Liver (tissue), 9 donors: ENCODE results near the gene LSM12. TPM values are rescaled to one million over a fixed set of nuclear protein-coding genes. Genes with fewer than 3 reads are reported as not detected.
A peak's percentile ranks its signal among the peaks of the same experiment; 100 is the strongest.

Experiments used
- DNase-seq: peaks from one replicate; pipeline ENCODE4 v3.0.0-alpha.2; 2017; ENCODE audit warnings: low spot score
- H3K27ac ChIP-seq, 2 donors: one replicate each; pipeline ENCODE4 v1.7.0; 2013; ENCODE audit warnings: inconsistent platforms in 2 of 2, low read length in 2 of 2, control low read depth in 1 of 2, low read depth in 1 of 2, mild to moderate bottlenecking in 1 of 2
- H3K27me3 ChIP-seq, 4 donors: one replicate each; pipeline versions ENCODE4 v1.6.1 to v1.7.0; 2013; ENCODE audit warnings: low read length in 3 of 4, inconsistent platforms in 1 of 4, mild to moderate bottlenecking in 1 of 4, moderate library complexity in 1 of 4; ENCODE audit not compliant: control insufficient read depth in 4 of 4, insufficient read depth in 4 of 4
- H3K36me3 ChIP-seq, 4 donors: one replicate each; pipeline versions ENCODE4 v1.6.1 to v1.7.0; 2013; ENCODE audit warnings: low read length in 3 of 4, mild to moderate bottlenecking in 3 of 4, low read depth in 1 of 4, moderate library complexity in 1 of 4; ENCODE audit not compliant: control insufficient read depth in 4 of 4, insufficient read depth in 3 of 4
- H3K4me1 ChIP-seq, 4 donors: one replicate each; pipeline versions ENCODE4 v1.6.1 to v1.7.0; 2013; ENCODE audit warnings: low read length in 3 of 4, mild to moderate bottlenecking in 3 of 4, moderate library complexity in 1 of 4; ENCODE audit not compliant: control insufficient read depth in 4 of 4, insufficient read depth in 4 of 4
- H3K4me3 ChIP-seq, 3 donors: one replicate each; pipeline versions ENCODE4 v1.6.1 to v1.7.0; 2013; ENCODE audit warnings: low read length in 3 of 3, control low read depth in 1 of 3, low read depth in 1 of 3, mild to moderate bottlenecking in 1 of 3
- H3K9ac ChIP-seq, 2 donors: one replicate each; pipeline ENCODE4 v1.7.0; 2013; ENCODE audit warnings: low read length in 2 of 2, mild to moderate bottlenecking in 2 of 2, moderate library complexity in 2 of 2, control low read depth in 1 of 2, low read depth in 1 of 2
- H3K9me3 ChIP-seq, 4 donors: one replicate each; pipeline versions ENCODE4 v1.6.1 to v1.7.0; 2013; ENCODE audit warnings: low read length in 3 of 4; ENCODE audit not compliant: control insufficient read depth in 4 of 4
- HNF4G ChIP-seq: IDR thresholded peaks from 2 replicates; pipeline ENCODE4 v1.6.1; 2016; ENCODE audit warnings: antibody characterized with exemption
- JUND ChIP-seq, 2 donors: IDR thresholded peaks; 2 replicates each; pipeline ENCODE4 v1.6.1; 2016; ENCODE audit warnings: antibody characterized with exemption in 2 of 2
- NR2F2 ChIP-seq: IDR thresholded peaks from 2 replicates; pipeline ENCODE4 v1.6.1; 2016; ENCODE audit warnings: antibody characterized with exemption
- RAD21 ChIP-seq, 2 donors: IDR thresholded peaks; 2 replicates each; pipeline ENCODE4 v1.6.1; 2016; ENCODE audit warnings: antibody characterized with exemption in 2 of 2, mild to moderate bottlenecking in 2 of 2
- RXRA ChIP-seq, 2 donors: IDR thresholded peaks; 2 replicates each; pipeline ENCODE4 v1.6.1; 2017 to 2018; ENCODE audit warnings: antibody characterized with exemption in 2 of 2, mild to moderate bottlenecking in 1 of 2
- TAF1 ChIP-seq: conservative IDR thresholded peaks from 2 replicates; pipeline ENCODE4 v1.6.1; 2016; ENCODE audit warnings: antibody characterized with exemption, mild to moderate bottlenecking
- YY1 ChIP-seq: IDR thresholded peaks from 2 replicates; pipeline ENCODE4 v1.6.1; 2016; ENCODE audit warnings: antibody characterized with exemption, mild to moderate bottlenecking
- WGBS: extraction: QIAGEN DNeasy Blood & Tissue Kit; methylation state at CpG from one replicate; pipeline ENCODE4 v1.1.7; 2013; 5-methylcytosine and 5-hydroxymethylcytosine counted together
- polyA plus RNA-seq, 2 donors: library from polyadenylated mRNA; stranded (reverse) in 1 of 2; unstranded in 1 of 2; fragments of 200-250 nt in 1 of 2; fragments of >200 nt in 1 of 2; fragmentation: Nextera tagmentation in 1 of 2; extraction: Ambion mirVana in 1 of 2; gene quantifications; one replicate each; pipeline versions ENCODE4 v1.2.1 to v1.2.3, GENCODE V29; 2013 to 2015
- total RNA-seq, 2 donors: library from RNA; depleted of rRNA; stranded (reverse); fragments of >200 nt; gene quantifications; one replicate each; pipeline ENCODE4 v1.2.3, GENCODE V29; 2014
- TF ChIP-seq, protein P1 (sequence below): IDR thresholded peaks from 2 replicates; pipeline ENCODE4 v1.6.1; 2016; ENCODE audit warnings: antibody characterized with exemption
- TF ChIP-seq, protein P2 (sequence below): fragments of 150-350 bp; IDR thresholded peaks from 2 replicates; pipeline ENCODE4 v1.5.1; 2017; ENCODE audit warnings: improper control_type of control experiment, low read depth, low read length; ENCODE audit not compliant: missing input control
- TF ChIP-seq, protein P3 (sequence below): IDR thresholded peaks from 2 replicates; pipeline ENCODE4 v1.6.1; 2016; ENCODE audit warnings: antibody characterized with exemption
- donor health status: healthy.
- donor health status: healthy.
- donor health status: healthy.
- donor health status: healthy.
- donor health status: healthy.

The LSM12 gene
- total RNA-seq (10 to 100 TPM; 12.1 to 13.6 TPM), polyA plus RNA-seq (10 to 100 TPM; 16.7 to 31.9 TPM)

DNA sequence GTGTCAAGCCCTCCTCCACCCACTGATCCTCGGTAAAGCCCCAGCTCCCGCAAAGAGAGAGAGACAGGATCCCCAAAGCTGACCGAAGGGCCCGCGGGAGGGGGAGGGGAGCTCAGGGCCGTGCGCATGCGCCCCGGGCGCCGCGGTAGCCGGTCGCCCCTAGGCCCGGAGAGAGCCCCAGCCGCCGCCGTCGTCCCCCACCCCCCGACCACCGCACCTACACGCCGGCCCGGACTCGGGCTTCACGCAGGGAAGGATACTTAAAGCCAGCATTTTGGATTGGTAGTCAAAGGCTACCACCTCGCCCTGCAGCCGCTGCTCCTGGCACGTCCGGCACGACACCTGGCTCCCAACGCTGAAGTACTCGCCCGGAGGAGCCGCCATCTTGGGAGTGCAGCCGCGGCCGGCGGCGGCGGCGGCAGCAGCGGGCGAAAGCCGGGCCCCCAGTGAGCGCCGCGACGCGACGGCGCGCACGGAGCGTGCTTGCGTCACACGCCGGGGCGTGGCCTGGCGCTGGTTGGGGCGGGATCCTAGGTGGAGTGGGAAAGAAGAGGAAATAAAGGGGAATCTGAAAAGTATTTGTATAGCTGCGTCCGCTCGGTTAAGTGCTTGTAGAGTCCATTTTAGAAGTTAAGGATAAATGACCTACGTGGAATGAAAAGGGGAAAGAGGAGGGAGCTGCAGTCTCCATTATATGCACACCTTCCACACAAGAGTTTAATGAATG lies at the start of gene LSM12:
Gene LSM12, minus strand, starts transcription at position 468 of the 727 bp plus-strand sequence. Its CDS starts 84 bp downstream, at position 384.
- under 1% methylated on average over 65 of the region's 65 CpGs for WGBS
- Histone ChIP-seq H3K27me3 (no peaks in the 10 kb centered on the region), H3K9ac (peak within 1 kb of the TSS; percentile 3 to 73), H3K4me3 (peak within 1 kb of the TSS; percentile 59 to 85 (median 79)), H3K9me3 (no peaks in the 10 kb centered on the region), H3K36me3 (peaks cover 4 to 11% (median 6%) of the 10 kb centered on the region in 4 donors), H3K4me1 (peaks cover 0 to 31% (median 22%) of the 10 kb centered on the region in 4 donors), H3K27ac (peak within 1 kb of the TSS; percentile 89 to 90)
- peak; percentile 93 for DNase-seq
- TF ChIP-seq TAF1 (peak; percentile 31), YY1 (peak; percentile 82), RXRA (IDR thresholded peaks at IDR 0.05) (no peak), NR2F2 (peak; percentile 4), JUND (IDR thresholded peaks at IDR 0.05) (no peak)
- TF ChIP-seq, protein P1, sequence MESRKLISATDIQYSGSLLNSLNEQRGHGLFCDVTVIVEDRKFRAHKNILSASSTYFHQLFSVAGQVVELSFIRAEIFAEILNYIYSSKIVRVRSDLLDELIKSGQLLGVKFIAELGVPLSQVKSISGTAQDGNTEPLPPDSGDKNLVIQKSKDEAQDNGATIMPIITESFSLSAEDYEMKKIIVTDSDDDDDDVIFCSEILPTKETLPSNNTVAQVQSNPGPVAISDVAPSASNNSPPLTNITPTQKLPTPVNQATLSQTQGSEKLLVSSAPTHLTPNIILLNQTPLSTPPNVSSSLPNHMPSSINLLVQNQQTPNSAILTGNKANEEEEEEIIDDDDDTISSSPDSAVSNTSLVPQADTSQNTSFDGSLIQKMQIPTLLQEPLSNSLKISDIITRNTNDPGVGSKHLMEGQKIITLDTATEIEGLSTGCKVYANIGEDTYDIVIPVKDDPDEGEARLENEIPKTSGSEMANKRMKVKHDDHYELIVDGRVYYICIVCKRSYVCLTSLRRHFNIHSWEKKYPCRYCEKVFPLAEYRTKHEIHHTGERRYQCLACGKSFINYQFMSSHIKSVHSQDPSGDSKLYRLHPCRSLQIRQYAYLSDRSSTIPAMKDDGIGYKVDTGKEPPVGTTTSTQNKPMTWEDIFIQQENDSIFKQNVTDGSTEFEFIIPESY: no peak

DNA sequence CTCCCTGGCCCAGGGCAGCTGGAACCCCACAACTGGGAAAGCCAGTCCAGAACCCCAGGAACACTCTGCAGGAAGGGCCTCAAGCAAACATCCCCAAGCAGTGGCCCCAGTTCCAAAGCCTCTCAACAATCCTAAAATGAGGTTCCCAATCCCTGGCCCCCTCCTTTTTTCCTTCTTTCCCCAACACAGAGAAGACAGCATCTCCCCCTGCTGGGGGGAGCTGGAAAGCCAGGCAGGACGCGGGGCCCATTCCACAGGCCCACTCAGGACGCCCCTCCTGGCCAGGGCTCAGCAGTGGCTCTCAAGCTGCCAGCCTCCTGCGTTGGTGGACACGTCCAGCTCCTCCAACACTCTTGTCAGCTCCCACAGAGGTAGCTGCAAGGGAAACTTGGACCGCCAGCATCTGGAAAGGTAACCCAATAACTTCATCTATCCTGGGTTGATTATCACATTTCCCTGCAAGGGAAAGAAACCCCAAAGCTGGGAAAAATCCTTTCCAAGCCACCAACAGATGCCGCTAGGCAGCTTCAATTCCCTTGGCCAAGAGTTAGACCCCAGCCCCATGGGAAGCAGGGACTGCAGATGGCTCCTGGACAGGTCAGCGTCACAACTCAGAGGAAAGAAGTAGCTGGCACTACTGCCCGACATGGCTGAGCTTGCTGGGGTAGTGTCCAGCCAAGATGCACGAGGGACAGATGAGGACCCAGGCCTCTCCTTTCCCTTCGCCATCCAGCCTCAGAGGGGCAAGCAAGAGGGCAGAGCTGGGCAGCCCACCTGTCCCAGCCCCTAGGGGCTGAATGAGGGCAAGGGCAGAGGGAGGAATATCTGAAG lies 49.3 kb upstream of the LSM12 start:
- H3K9me3 ChIP-seq: no peaks in the 10 kb centered on the region
- H3K27ac ChIP-seq: no peak overlapping the region
- no peak for DNase-seq
- WGBS: 64% methylated on average over 11 of the region's 11 CpGs
- no peaks in the 10 kb centered on the region for H3K36me3 ChIP-seq
- no peak overlapping the region for H3K9ac ChIP-seq
- H3K4me3 ChIP-seq: no peak overlapping the region
- no peaks in the 10 kb centered on the region for H3K27me3 ChIP-seq
- TF ChIP-seq HNF4G: no peak
- TF ChIP-seq, protein P2, sequence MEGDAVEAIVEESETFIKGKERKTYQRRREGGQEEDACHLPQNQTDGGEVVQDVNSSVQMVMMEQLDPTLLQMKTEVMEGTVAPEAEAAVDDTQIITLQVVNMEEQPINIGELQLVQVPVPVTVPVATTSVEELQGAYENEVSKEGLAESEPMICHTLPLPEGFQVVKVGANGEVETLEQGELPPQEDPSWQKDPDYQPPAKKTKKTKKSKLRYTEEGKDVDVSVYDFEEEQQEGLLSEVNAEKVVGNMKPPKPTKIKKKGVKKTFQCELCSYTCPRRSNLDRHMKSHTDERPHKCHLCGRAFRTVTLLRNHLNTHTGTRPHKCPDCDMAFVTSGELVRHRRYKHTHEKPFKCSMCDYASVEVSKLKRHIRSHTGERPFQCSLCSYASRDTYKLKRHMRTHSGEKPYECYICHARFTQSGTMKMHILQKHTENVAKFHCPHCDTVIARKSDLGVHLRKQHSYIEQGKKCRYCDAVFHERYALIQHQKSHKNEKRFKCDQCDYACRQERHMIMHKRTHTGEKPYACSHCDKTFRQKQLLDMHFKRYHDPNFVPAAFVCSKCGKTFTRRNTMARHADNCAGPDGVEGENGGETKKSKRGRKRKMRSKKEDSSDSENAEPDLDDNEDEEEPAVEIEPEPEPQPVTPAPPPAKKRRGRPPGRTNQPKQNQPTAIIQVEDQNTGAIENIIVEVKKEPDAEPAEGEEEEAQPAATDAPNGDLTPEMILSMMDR: peak; percentile 66
- peak; percentile 75 to 86 for TF ChIP-seq RAD21 (IDR thresholded peaks at IDR 0.05)
- TF ChIP-seq, protein P3, sequence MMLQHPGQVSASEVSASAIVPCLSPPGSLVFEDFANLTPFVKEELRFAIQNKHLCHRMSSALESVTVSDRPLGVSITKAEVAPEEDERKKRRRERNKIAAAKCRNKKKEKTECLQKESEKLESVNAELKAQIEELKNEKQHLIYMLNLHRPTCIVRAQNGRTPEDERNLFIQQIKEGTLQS: no peak
- H3K4me1 ChIP-seq: peaks cover 9 to 45% (median 21%) of the 10 kb centered on the region in 4 donors
